GM18861 (cell line): Measurements from ENCODE around the gene PKNOX2.

ENCODE experiments used
- ATAC-seq: cut with Tn5 transposase; IDR thresholded peaks from one replicate; pipeline ENCODE4 v1.9.1; 2021; ENCODE audit not compliant: unreplicated experiment

Gene PKNOX2

GRCh38 chr11:125332821-125333220, 168.3 kb downstream of the PKNOX2 start:
- no peak for ATAC-seq

DNA sequence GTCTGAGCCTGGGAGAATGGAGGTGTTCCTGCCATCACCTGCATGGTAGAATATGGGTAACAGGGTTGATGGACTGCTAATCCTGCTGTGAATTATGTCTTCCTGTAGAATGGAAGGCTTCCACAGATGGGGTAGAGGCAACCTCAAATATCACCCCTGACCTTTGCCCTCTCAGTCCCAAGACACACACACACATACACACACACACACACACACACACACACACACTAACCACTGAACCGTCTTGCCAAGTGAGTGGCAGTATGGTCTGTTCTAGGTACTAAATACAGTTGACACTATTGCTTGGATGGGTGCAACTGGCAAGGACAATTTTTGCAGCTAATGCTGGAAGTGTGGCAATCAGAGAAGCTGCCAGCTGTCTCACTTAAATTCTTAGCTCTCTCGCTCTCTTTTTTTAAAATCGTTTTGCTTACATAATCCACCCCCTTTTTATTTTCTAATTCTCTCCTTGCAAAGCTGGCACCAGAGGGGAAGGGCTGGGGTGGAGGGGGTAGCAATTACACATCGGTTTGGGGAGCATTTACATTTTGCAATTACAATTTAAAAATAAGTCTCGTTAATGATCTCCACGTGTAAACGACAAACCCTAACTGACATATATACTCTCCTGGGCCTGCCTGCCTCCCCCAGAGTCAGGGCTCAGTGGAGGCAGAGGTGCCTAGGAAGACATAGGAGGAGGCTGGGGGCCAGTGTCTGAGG, 169.0 kb downstream of the PKNOX2 start:
- ATAC-seq: no peak

GRCh38 chr11:125335106-125335505, 170.6 kb downstream of the PKNOX2 start:
- ATAC-seq: no peak

- no peak for ATAC-seq
These were observed 173.6 kb downstream of the PKNOX2 start for GRCh38 chr11:125337836-125338834.

- no peak for ATAC-seq
These were observed 174.6 kb downstream of the PKNOX2 start for GRCh38 chr11:125338886-125339811.

DNA sequence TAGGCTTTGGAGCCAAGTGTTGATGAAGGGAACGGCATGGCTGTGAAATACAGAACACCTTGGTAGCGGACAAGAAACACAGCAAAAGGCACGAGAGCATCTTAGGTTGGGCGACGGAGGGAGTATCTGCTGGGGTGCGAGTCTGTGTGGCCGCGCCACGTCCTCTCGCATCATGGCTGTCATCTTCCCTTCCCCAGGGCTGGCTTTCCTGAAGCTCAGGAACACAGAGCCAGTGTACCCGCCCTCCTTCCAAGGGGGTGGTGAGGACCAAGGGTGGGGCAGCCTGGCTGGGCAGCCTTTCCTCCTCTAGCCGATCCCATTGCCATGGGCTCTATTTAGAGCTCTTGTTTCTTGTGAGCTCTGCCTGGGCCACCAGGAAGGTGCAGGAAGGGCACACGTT, 177.1 kb downstream of the PKNOX2 start:
- no peak for ATAC-seq

DNA sequence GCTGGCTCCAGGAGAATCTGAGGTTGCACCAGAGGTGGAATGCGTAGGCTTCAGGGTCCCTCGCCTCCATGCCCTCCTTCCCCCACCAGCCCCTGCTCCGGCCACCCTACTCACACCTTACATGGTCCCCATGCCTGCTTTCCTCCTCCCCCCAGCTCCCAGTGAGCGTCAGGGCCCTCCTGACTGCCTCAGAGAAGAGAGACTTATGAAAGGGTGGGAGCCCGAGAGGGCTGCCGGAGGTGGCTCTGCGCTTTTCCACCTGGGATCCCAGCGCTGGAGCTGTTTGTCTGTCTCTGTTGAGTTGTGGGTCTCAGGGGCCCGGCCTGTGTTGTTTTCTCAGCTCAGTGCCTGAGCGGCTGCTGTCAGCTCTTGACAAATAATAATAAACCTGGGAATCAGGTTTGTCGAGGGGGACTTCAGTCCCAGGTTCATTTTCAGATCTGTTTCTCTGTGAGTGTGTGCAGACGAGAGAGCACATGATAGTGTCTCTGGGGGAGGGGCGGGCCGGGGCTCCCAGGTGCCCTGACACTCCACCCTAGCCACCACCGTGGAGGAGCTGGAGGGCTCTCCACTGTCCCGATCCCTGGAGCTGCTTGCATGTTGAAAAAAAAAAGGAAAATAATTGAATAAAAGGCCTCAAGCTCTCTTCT, 177.9 kb downstream of the PKNOX2 start:
- no peak for ATAC-seq

DNA sequence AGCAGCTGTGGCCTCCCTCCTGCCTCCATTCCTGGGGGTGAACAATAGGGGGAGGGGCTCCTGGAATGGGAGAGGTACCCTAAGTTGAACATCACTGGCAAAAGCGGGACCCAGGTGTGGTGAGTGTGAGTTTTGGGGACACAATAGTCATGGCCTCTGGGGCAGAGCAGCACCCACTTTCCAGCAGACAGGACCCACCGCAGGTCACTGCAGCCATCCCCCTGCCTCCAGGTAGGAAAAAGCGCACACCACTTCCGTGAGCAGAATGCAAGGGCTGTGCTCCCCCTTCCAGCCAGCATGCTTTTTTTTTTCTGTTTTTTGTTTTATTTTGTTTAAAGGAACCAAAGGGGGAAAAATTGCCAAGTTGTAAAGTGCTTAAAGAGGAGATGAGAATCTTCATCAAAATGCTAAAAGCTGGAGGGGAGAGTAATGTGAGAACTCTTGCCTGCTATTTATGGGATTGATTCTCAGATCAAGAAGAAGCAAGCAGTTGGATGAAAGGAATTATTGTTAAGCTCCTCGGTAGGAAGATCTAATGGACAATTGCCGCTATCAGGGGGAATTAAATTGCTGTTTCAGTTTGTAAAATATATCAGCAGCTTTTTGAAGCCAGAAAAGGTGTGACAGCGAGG, 178.7 kb downstream of the PKNOX2 start:
- no peak for ATAC-seq

DNA sequence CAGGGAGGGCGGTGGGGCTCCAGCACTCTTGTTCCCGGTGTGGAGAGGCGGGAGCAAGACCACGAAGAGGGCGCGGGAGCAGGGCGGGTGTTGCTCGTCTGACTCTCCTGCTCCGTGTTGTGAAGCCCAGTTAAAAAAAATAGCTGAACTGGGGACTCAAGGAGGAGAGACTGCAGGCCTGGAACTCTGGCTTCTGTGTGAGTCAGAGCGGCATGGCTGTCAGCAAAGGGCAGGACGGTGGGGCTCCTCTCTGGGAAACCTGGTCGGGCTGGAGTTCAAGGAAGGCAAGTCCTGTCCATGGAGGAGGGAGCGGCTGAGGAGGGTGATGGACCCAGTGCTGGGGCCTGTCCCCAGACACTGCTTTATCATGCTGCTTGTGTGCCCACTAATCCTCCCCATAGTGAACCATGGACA, 179.2 kb downstream of the PKNOX2 start:
- no peak for ATAC-seq

GRCh38 chr11:125344846-125345420, 180.4 kb downstream of the PKNOX2 start:
- ATAC-seq: no peak

DNA sequence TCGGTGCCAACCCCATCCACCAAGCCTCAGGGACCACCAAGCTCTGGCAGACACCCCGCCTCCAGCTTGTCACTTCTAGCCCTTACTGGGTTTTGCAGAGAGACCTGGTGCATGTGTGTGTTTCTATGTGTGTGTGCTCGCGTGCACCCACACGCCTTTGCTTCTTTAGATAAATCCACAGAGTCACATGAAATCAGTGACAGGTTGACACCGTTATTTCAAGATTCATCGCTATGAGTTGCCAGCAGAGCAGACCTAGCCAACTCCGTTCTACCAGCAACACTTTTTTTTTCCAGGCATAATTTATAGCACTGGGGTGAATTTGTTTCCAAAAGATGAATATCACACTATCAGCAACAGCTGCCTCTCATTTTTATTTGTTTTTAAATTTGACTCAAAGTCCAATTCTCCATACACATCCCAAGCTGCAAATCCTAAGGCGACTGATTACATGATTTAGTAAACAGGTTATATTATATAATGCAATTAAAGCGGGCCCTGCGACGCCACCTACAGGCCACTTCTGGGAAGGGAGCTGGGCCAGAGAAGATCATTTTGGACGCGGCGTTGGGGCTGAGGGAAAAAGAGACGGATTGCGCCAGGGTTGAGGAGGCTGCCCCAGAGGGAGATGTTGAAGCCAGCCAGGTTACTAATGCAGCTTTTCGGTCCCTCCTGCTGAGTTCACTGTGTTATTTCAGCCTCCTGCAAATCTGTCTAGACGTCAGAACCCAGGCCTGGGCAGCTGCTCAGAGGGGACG, 181.0 kb downstream of the PKNOX2 start:
- ATAC-seq: no peak

DNA sequence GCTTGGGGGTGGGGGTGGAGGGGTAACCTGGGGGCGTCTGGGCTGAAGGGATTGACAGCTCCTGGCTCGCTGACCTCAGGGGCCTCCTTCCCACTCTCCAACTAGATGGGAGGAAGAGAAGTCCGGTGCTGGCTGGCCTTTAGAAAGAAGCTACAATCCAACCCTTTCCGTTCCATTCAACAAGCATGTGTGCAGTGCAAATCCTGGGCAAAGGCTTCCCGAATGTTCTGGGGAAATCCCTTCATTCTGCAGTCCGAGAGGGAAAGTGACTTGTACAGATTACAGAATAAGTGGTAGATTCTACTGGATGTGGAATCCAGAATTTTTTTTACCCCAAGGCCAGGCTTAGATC, 181.6 kb downstream of the PKNOX2 start:
- ATAC-seq: no peak

DNA sequence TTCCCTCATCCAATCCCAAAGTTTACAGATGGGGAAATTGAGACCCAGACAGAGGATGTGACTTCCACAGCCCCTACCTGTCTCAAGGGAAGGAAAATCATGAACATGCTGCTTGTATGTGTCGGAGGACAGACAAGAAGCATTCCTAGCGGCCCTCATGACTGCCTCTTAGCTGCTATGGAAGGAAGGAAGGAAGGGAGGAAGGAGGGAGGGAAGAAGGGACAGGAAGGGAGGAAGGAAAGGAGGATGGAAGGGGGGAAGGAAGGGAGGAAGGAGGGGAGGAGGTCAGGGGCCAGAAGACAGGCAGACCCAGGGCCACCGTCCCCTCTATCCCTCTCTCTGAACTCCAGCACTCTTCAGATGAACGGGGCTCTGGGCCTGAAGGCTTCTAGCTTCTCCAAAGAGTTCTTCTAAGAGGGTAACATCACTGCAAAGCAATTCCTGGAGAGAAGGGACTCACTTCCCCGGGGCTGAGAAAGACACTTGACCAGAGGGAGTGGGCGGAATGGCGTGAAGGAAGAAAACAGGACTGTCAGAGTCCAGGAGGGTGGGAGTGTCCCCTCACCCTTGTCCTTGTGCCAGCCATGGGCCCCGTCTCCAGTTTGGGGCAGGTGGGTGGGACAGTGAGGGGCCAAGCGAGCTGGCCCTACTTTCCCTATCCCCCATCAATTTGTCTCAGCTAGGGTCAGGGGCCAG, 182.2 kb downstream of the PKNOX2 start:
- no peak for ATAC-seq

- ATAC-seq: no peak
These were observed 182.7 kb downstream of the PKNOX2 start for GRCh38 chr11:125347261-125347585.

DNA sequence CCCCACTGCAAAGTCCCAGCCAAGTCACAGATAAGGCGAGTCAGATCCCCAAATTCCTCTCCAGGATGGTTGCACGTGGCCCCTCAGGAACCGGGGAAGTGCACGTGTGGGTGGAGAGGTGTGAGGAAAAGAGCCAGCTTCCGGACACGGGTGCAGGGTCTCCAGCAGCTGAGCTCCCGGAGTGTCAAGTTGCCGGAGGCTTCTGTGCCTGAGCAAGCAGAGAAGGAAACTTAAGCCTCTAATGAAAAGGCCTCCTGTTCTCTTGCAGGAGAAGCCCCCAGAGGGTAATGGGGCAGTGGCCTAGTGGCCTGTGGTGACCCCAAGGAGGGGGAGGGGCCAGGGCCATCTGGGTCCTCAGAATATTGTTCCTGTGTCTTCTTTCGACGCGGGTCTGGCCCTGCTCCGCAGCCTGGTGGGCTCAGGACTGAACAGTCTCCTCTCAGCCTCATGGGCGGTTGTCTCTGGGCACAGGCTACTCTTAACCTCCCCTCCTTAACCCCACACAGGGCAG, 183.6 kb downstream of the PKNOX2 start:
- no peak for ATAC-seq

DNA sequence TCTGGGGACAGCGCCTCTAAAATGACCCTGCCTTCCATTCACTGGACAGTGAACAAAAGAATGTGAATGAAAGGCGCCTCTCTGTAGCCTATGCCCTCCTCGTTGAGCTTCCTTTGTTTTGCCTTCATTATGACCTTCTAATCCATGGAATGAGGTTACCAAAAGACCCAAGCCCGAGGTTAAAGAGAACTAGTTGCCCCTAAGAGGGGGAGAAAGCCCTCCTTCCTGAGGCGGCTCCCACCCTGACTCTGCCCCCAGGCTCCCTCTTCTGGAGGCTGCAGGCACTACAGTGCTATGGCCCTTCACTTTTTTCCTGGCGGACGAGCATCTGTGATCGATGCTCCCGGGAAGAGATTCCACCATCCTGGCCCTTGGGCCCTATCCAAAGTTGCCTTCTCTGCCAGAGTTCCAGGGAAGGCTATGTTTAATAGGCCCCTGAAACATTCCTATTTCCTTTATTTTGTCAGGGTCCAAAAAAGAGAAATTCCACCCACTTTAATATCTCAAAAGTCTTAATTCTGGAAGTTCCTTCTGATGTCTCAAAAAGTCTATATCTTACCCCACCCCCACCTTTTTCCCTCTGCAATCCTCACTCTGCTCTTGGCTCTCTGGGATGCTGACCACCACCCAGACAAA, 184.2 kb downstream of the PKNOX2 start:
- no peak for ATAC-seq

DNA sequence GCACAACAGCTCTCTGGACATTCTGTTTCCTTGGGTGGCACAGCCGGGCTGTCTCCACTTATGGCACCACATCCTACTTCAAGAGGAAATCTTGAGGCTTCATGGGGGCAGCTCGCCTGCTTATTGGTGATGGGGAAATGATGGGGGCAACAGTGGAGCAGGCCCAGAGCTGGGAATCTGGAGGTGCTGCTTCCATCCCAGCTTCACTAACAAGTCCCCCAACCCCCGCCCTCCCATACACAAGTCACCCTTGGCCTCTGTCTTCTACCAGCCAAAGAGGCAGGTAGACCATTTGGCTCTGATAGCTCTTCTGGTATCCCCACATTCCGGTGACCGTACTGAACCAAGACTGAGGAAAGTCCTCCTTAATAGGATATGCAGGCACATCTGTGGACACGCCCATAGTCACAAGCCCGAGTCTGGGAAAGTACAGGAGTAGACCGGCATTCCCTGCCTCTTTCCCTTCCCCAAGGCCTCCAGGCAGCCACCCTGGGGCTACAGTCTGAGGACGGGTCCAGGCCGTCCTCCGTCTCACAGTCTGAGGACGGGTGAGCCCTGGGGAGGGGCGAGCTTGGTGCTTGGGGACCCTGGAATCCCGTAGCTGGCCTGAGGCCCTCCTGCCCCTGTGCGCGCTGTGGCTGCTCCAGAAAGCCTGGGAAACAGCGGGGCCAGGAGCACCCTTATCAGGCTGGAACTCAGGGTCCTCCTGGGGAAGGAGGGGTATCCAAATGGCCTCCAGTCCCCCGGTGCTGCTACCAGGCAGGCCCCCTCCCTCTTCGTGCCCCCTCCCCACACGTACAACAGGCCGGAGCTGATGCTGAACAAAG, 185.9 kb downstream of the PKNOX2 start:
- no peak for ATAC-seq
